Neural progenitor cell (in vitro differentiated cells): ENCODE measurements around the gene TMEM198. TPM values are rescaled to one million over a fixed set of nuclear protein-coding genes. Genes with fewer than 3 reads are reported as not detected.

ENCODE experiments used
- DNase-seq: peaks from one replicate; pipeline ENCODE4 v3.0.0-alpha.2; 2016; ENCODE audit warnings: low spot score
- H2AFZ ChIP-seq: fragments of 200-600 bp; sonication (generic); replicated peaks from 2 replicates; pipeline ENCODE4 v1.6.1; 2016; ENCODE audit warnings: antibody characterized with exemption
- H3F3A ChIP-seq: fragments of 200-600 bp; sonication (generic); 2 replicates; pipeline ENCODE4 v1.6.1; 2016; ENCODE audit warnings: antibody characterized with exemption, low read depth
- H3K27ac ChIP-seq: fragments of 200-600 bp; sonication (generic); 2 replicates; pipeline ENCODE4 v1.5.1; 2016; ENCODE audit warnings: mild to moderate bottlenecking
- H3K27me3 ChIP-seq: fragments of 200-600 bp; sonication (generic); 2 replicates; pipeline ENCODE4 v1.6.1; 2016; ENCODE audit warnings: mild to moderate bottlenecking, moderate library complexity
- H3K36me3 ChIP-seq: fragments of 200-600 bp; sonication (generic); 2 replicates; pipeline ENCODE4 v1.5.1; 2016
- H3K4me1 ChIP-seq: fragments of 200-600 bp; sonication (generic); 2 replicates; pipeline ENCODE4 v1.6.1; 2016; ENCODE audit warnings: mixed run types
- H3K4me2 ChIP-seq: fragments of 200-600 bp; sonication (generic); 2 replicates; pipeline ENCODE4 v1.6.1; 2016
- H3K4me3 ChIP-seq: fragments of 200-600 bp; sonication (generic); 2 replicates; pipeline ENCODE4 v1.5.1; 2016
- H3K79me2 ChIP-seq: fragments of 200-600 bp; sonication (generic); 2 replicates; pipeline ENCODE4 v1.6.1; 2016; ENCODE audit warnings: low read depth
- H3K9ac ChIP-seq: fragments of 200-600 bp; sonication (generic); 2 replicates; pipeline ENCODE4 v1.6.1; 2016
- H3K9me3 ChIP-seq: fragments of 200-600 bp; sonication (generic); 2 replicates; pipeline ENCODE4 v1.5.1; 2016; ENCODE audit warnings: low read depth
- H4K20me1 ChIP-seq: fragments of 200-600 bp; sonication (generic); 2 replicates; pipeline ENCODE4 v1.6.1; 2016; ENCODE audit warnings: low read depth
- H3K27ac Mint-ChIP-seq: 3 replicates; pipeline ENCODE4 v1.8.0; 2021; ENCODE audit warnings: mixed read lengths
- H3K27me3 Mint-ChIP-seq: 2 replicates; pipeline ENCODE4 v1.8.0; 2022; ENCODE audit warnings: low read depth, mild to moderate bottlenecking, inconsistent platforms, moderate library complexity, mixed read lengths; ENCODE audit not compliant: insufficient read depth
- H3K36me3 Mint-ChIP-seq: 3 replicates; pipeline ENCODE4 v1.8.0; 2021; ENCODE audit warnings: mixed read lengths
- H3K4me1 Mint-ChIP-seq: 3 replicates; pipeline ENCODE4 v1.8.0; 2021; ENCODE audit warnings: mixed read lengths
- H3K4me3 Mint-ChIP-seq: 3 replicates; pipeline ENCODE4 v1.8.0; 2021; ENCODE audit warnings: mild to moderate bottlenecking, moderate library complexity, mixed read lengths
- H3K9me3 Mint-ChIP-seq: 3 replicates; pipeline ENCODE4 v1.8.0; 2020; ENCODE audit warnings: mixed read lengths
- EZH2 ChIP-seq: fragments of 200-600 bp; sonication (generic); IDR thresholded peaks from 2 replicates; pipeline ENCODE4 v1.6.1; 2017; ENCODE audit warnings: antibody characterized with exemption, mild to moderate bottlenecking, moderate library complexity
- EZH2phosphoT487 ChIP-seq: fragments of 200-600 bp; sonication (generic); IDR thresholded peaks from 2 replicates; pipeline ENCODE4 v1.6.1; 2017; ENCODE audit warnings: antibody characterized with exemption
- total RNA-seq: library from RNA; depleted of rRNA; stranded (reverse); fragments of >200 nt; gene quantifications from 2 replicates; pipeline ENCODE4 v1.2.3, GENCODE V29; 2015; ENCODE audit warnings: low replicate concordance
- TF ChIP-seq, protein P1 (sequence below): fragments of 200-600 bp; sonication (generic); IDR thresholded peaks from 2 replicates; pipeline ENCODE4 v1.5.1; 2017; ENCODE audit warnings: antibody characterized with exemption, mild to moderate bottlenecking

Gene TMEM198
- total RNA-seq, 1 donor from 2014 or later: 0.79 TPM

DNA sequence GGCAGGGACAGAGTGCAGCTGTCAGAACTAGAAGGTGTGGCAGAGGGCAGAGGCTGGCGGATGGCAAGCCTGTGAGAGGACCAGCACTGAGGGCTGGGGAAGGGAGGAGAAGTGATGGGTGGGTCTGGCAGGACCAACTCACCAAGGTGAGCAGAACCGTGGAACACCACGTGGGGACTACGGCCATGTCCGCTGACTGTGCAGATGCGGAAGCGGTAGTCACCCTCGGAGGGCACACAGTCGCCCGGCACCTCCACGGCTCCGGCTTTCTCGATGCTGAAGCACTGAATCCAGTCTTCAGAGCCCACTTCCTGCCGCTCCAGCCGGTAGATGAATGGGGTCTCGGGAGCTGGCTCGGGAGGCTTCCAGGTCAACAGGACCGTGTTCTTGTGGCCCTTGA, 23.3 kb downstream of the TMEM198 start:
- no peak overlapping the region for H3K4me3 Mint-ChIP-seq
- DNase-seq: no peak
- H3K27me3 Mint-ChIP-seq: peaks cover 8% of the 10 kb centered on the region
- Histone ChIP-seq H3K9me3 (no peaks in the 10 kb centered on the region), H3K4me3 (no peak overlapping the region), H3K36me3 (no peaks in the 10 kb centered on the region), H3K4me2 (no peak overlapping the region), H3K4me1 (peaks cover 8% of the 10 kb centered on the region), H3K27ac (no peak overlapping the region), H4K20me1 (peaks cover 26% of the 10 kb centered on the region), H3K79me2 (peaks cover 10% of the 10 kb centered on the region), H3K9ac (no peak overlapping the region), H3K27me3 (peaks cover 17% of the 10 kb centered on the region), H2AFZ (no peak overlapping the region), H3F3A (peaks cover 6% of the 10 kb centered on the region)
- H3K9me3 Mint-ChIP-seq: peaks cover 4% of the 10 kb centered on the region
- TF ChIP-seq EZH2 (no peak), EZH2phosphoT487 (no peak)
- TF ChIP-seq, protein P1, sequence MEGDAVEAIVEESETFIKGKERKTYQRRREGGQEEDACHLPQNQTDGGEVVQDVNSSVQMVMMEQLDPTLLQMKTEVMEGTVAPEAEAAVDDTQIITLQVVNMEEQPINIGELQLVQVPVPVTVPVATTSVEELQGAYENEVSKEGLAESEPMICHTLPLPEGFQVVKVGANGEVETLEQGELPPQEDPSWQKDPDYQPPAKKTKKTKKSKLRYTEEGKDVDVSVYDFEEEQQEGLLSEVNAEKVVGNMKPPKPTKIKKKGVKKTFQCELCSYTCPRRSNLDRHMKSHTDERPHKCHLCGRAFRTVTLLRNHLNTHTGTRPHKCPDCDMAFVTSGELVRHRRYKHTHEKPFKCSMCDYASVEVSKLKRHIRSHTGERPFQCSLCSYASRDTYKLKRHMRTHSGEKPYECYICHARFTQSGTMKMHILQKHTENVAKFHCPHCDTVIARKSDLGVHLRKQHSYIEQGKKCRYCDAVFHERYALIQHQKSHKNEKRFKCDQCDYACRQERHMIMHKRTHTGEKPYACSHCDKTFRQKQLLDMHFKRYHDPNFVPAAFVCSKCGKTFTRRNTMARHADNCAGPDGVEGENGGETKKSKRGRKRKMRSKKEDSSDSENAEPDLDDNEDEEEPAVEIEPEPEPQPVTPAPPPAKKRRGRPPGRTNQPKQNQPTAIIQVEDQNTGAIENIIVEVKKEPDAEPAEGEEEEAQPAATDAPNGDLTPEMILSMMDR: no peak
- no peak overlapping the region for H3K27ac Mint-ChIP-seq
- H3K36me3 Mint-ChIP-seq: peaks cover 36% of the 10 kb centered on the region
- peaks cover 25% of the 10 kb centered on the region for H3K4me1 Mint-ChIP-seq

DNA sequence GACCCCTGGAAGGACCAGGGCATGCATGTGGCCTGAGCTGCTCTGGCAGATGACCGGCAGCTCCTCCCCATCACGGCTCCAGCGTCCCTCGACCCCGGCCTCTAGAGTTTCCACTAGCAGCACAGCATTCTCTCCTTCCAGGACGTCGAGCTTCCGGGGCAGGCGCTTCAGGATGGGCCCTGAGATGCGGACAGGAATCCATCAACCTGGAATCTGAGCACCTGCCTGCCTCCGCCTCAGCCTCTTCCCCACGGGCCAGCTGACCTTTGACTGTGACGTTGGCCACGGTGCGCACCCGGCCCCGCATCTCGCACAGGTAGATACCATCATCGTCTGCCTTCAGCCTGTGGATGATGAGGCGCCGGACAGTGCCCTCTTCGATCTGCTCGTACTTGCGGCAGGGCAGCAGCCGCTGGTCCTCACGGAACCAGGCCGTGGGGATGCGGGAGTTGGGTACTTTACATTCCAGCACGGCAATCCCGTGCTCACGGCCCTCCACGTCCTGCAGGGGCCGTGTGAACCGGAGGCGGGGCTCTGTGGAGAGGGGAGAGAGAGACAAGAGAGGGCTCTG, 24.0 kb downstream of the TMEM198 start:
- H3K36me3 ChIP-seq: no peaks in the 10 kb centered on the region
- Mint-ChIP-seq H3K36me3 (peaks cover 35% of the 10 kb centered on the region), H3K27ac (no peak overlapping the region)

DNA sequence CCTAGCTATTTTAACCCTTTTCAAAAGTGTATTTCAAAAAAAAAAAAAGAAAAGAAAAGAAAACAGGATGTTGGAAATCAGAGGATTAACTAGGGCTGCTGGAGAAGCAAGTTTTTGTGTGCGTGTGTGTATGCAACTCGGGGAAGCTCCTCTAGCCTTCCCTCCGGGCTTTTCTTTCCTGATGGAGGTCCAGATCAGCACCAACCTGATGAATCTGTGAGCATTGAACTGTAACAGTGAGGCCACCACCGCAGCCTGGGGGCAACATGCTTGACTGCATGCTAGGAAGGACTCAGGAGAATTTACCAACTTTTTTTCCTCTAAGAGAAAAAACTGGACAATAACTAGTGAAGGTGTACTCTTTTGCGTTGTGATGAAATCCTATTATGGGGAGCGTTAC, 25.2 kb downstream of the TMEM198 start:
- H3K27ac Mint-ChIP-seq: no peak overlapping the region
- no peaks in the 10 kb centered on the region for H3K9me3 ChIP-seq
- H3K36me3 Mint-ChIP-seq: peaks cover 29% of the 10 kb centered on the region
- peaks cover 10% of the 10 kb centered on the region for H3K27me3 Mint-ChIP-seq
- no peak overlapping the region for H3K4me2 ChIP-seq
- H3K4me1 Mint-ChIP-seq: peaks cover 31% of the 10 kb centered on the region
- H3K4me1 ChIP-seq: peaks cover 8% of the 10 kb centered on the region
- H3K27ac ChIP-seq: no peak overlapping the region
- H3K27me3 ChIP-seq: peaks cover 17% of the 10 kb centered on the region
- peaks cover 17% of the 10 kb centered on the region for H3F3A ChIP-seq
- no peak overlapping the region for H3K4me3 ChIP-seq
- H3K9ac ChIP-seq: no peak overlapping the region
- no peak for DNase-seq
- H2AFZ ChIP-seq: no peak overlapping the region
- H3K4me3 Mint-ChIP-seq: peak overlapping the region; percentile 77
- no peaks in the 10 kb centered on the region for H3K36me3 ChIP-seq
- peaks cover 4% of the 10 kb centered on the region for H3K9me3 Mint-ChIP-seq
- TF ChIP-seq EZH2: no peak
- TF ChIP-seq EZH2phosphoT487: no peak
- H4K20me1 ChIP-seq: peaks cover 20% of the 10 kb centered on the region
- H3K79me2 ChIP-seq: peaks cover 10% of the 10 kb centered on the region

More for the DNA sequence above, 24.0 kb downstream of the TMEM198 start:
- Histone ChIP-seq H3K27ac (no peak overlapping the region), H3K9ac (no peak overlapping the region), H2AFZ (no peak overlapping the region), H3K79me2 (peaks cover 10% of the 10 kb centered on the region), H3K4me2 (no peak overlapping the region), H3K9me3 (no peaks in the 10 kb centered on the region), H3K4me3 (no peak overlapping the region), H4K20me1 (peaks cover 26% of the 10 kb centered on the region), H3K4me1 (peaks cover 8% of the 10 kb centered on the region), H3K27me3 (peaks cover 17% of the 10 kb centered on the region), H3F3A (peaks cover 14% of the 10 kb centered on the region)
- Mint-ChIP-seq H3K4me1 (peaks cover 27% of the 10 kb centered on the region), H3K9me3 (peaks cover 4% of the 10 kb centered on the region), H3K27me3 (peaks cover 8% of the 10 kb centered on the region), H3K4me3 (peak overlapping the region; percentile 33)
- TF ChIP-seq EZH2: no peak
- TF ChIP-seq EZH2phosphoT487: no peak
- TF ChIP-seq, protein P1: no peak
- DNase-seq: no peak

DNA sequence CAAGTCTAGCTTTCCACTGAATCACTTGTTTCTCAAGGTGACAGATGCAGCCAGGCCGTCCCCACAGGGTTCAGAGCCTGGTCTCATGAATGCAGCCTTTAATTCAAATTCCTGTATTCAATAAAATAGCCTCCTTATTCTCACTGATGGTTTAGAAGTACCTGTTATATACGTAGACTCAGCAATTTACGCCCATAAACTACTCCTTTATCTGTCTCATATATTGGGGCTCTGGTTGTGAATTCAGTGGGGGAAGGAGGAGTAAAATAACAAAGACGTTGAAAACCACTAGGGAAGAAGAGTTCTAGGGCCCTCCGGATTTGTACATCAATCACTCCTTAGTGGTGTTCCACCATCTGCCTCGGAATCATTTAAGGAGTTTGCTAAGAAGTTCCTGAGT, 25.8 kb downstream of the TMEM198 start:
- Mint-ChIP-seq H3K36me3 (peaks cover 24% of the 10 kb centered on the region), H3K9me3 (peaks cover 2% of the 10 kb centered on the region), H3K27me3 (peaks cover 10% of the 10 kb centered on the region), H3K4me3 (peak overlapping the region; percentile 77), H3K4me1 (peaks cover 31% of the 10 kb centered on the region), H3K27ac (no peak overlapping the region)
- Histone ChIP-seq H3K27me3 (peaks cover 17% of the 10 kb centered on the region), H3K36me3 (no peaks in the 10 kb centered on the region), H3K4me2 (peak overlapping the region; percentile 93), H3K27ac (no peak overlapping the region), H3K9me3 (no peaks in the 10 kb centered on the region), H3F3A (peaks cover 17% of the 10 kb centered on the region), H4K20me1 (peaks cover 19% of the 10 kb centered on the region), H2AFZ (no peak overlapping the region), H3K9ac (no peak overlapping the region), H3K4me3 (peak overlapping the region; percentile 69), H3K4me1 (peaks cover 8% of the 10 kb centered on the region), H3K79me2 (peaks cover 10% of the 10 kb centered on the region)
- TF ChIP-seq EZH2: no peak
- TF ChIP-seq, protein P1: no peak
- TF ChIP-seq EZH2phosphoT487: no peak
- DNase-seq: no peak
